IPS-NIHi7 (cell line): Measurements from ENCODE around the gene CMC4.

Experiments
- DNase-seq: peaks from one replicate; pipeline ENCODE4 v3.0.0; 2012; ENCODE audit warnings: mixed read lengths; ENCODE audit errors: extremely low spot score

The CMC4 gene, protein sequence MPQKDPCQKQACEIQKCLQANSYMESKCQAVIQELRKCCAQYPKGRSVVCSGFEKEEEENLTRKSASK

DNA sequence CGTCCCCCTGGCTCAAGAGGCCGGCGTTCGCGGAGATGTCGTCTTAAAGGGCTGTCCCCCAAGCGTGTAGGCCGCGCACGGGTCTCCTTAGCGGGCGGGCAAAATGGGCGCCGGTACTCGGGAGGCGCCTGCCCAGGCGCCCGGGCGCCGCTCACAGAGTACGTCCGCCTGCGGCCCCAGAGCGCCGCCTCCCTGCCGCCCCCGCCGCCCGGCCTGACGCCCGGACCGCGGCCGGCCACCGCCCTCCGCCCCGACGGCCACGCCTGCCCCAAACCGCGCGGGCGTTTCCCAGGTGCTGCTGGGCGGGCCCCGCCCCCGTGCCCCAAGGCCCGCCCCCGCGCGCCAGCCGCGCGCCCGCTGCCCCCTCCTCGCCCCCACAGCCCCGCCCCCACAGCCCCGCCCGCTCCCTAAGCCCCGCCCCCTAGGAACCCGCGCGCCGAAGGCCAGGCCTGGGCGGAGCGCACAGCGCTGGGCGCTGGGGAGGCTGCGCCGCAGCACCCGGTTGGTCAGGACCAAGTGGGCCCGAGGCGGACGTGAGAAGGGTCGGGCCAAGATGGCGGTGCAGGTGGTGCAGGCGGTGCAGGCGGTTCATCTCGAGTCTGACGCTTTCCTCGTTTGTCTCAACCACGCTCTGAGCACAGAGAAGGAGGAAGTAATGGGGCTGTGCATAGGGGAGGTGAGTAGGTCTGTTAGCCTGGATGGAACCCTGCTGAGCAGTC is at the start of gene CMC4, which contains the start of the genes BRCC3 and MTCP1:
Gene CMC4 (minus strand): TSS at position 162 of the 719 bp plus-strand sequence. CDS start 7,113 bp downstream, outside the sequence.
Gene BRCC3 (plus strand): TSS at position 534 of the 719 bp plus-strand sequence. CDS start 20 bp downstream, at position 554.
Gene MTCP1 (minus strand): TSS at position 162 of the 719 bp plus-strand sequence. CDS start 5,126 bp downstream, outside the sequence.
- DNase-seq: peak; percentile 84

DNA sequence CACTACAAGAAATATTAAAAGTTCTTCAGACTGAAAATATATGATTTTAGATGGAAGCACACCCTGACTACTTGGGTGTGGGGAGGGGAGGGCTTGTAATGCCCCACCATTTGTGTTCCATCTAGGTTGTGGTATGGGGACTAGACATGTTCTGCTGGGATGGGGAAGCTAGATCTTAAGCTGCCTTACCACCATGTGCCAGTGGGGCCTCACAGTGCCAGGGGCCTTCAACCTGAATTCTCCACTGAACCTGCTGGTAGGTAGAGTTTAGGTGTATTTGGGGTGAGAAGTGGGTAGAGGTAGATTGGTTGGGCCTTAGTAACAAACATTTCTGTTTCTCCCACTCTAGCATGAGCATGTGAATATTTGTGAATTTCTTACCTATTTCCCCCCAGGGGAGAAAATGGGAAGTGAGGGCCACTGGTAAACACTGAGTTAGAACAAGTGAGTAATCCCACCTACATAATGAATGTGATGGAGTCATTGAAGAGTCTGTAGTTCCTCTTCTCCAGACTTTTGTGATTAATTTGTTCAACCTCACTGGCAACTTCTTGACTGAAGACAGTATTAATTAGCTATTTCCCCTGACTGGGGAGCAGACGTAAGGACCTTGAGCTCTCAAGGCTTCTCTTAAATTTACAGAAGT is 44.4 kb upstream of the CMC4 start:
- no peak for DNase-seq

DNA sequence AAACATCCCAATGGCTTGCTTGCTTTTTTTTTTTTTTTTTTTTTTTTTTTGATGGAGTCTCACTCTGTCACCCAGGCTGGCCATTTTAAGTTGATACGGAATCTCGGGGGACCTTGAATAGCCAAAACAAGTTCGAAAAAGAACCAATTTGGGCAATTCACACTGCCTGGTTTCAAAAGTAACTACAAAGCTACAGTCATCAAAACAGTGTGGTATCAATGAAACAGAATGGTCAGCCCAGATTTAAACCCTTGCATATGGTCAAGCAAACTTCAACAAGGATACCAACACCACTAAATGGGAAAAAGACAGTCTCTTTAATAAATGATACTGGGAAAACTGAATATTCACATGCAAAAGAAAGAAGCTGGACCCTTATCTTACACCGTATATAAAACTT is 42.2 kb upstream of the CMC4 start:
- no peak for DNase-seq

DNA sequence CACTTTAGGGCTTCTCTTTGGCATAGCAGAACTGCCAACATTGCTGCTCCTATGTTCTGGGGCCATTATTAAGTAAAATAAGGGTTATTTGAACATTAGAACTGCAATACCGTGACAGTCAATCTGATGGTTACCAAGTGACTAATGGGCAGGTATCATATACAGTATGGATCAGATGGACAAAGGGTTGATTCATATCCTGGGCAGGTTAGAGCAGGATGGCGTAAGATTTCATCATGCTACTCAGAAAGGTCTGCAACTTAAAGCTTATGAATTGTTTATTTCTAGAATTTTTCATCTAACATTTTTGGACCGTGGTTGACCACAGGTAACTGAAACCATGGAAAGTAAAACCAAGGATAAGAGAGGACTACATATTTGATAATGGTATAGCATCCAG is 41.2 kb upstream of the CMC4 start:
- no peak for DNase-seq

DNA sequence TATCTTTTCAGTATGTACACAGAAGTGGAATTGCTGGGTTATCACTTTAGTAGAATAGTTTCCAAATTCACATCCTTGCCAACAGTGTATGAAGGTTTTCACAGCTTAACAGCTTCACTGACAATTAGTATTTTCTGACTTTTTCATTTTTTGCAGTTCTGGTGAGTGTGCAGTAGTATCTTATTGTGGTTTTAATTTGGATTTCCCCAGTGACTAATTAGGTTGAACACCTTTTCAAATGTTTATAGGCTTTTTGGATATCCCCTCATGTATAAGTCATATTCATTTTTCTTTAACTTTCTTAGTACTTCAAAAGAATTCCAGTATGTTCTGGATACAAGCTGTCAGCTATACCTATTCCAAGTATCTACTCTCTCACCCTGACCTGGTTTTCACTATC is 37.5 kb upstream of the CMC4 start:
- no peak for DNase-seq

DNA sequence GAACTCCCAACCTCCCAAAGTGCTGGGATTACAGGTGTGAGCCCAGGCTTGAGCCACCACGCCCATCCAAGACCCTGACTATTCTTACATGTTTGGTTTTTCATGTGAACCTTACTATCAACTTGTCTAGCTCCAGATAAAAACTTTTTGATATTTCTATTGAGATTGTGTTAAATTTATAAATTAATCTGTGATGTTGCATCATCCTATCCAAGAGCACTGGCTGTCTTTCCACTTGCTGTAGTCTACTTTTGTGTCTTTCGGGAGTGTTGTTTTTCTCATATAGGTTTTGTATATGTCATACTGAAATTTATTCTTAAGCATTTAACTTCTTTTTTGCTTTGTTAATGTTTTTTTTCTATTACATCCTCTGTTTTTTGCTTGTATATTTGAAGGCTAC is 35.0 kb upstream of the CMC4 start:
- DNase-seq: no peak

DNA sequence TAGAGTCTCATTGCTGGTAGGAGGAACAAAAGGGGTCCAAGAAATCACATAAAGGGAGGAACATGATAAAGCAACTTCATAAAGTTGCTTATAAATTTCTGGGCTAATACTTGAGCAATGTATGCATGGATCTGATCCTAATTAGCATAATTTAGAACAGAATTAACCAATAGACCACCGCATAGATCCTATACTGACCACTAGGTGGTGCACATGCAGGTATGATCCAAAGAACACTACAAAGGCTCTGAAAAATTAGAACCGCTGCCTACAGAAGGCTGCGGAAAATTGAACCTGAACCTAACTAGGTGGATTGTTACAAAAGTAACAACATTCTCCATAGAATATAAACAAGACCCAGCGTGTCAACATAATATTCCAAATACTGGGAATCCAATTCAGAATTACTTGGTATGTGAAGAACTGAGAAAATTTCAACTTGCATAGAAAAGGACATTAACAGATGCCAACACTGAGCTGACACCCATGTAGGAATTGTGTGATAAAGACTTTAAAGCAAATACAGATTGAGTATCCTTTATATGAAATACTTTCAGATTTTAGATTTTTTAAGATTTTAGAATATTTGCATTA is 23.6 kb upstream of the CMC4 start:
- DNase-seq: peak; percentile 12

DNA sequence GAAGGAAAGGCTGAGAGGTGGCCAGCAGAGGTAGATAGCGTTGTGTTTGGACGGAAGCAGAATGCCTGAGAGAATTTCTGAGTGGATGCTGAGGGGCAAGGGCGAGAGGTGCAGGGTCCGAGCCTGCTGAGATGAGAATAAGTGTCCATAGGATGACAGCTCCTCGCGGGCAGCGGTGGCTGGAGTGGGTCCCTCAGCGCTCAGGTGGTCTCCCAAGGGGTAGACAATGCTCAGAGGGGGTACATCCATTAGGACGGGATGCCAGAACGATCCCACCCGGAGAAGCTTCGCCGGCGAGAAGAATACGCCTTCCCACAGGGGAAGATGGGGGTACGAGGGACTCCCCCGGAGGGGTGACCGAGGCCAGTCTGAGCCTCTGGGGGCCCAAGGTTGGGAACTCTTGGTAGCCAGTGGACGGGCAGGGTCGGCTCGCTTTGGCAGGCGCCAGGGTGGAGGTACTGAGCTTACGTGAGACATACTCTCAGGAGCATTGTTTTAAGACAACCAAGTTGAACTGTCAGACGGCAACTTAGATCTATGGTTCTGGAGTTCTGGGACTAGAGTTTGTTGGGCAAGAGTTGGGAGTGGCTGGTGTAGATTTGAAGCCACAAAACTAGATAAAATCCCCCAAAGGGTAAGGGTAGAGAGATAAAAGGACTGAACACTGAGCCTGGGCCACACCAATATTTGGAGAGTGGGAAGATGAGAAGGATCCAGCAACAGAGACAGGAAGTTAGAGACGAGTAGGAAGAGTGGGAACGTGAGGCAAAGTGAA is 16.2 kb upstream of the CMC4 start:
- no peak for DNase-seq

DNA sequence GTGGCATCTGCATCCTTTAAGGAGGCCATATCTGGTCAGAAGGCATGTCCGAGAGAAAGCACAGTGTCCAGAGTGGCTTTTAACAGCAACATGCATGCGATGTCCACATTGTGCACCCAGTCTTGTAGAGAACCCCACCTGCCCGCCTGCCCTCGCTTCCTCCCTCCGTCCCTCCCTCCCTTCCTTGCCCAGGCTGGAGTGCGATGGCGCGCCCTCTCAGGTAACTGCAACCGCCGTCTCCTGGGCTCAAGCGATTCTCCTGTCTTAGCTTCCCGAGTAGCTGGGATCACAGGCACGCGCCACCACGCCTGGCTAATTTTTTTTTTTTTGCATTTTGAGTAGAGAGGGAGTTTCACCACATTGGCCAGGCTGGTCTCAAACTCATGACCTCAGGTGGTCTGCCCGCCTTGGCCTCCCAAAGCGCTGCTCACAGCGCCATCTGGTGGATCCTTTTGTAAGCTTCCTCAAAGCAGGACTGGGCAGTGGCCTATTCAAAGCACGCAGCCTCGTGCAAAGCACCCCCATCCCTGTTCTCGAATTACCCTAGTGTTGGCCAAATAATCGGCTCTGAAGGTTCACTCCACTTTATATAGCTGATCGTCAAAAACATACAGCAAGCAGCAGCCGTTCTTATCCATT is 15.4 kb upstream of the CMC4 start:
- DNase-seq: peak; percentile 54

DNA sequence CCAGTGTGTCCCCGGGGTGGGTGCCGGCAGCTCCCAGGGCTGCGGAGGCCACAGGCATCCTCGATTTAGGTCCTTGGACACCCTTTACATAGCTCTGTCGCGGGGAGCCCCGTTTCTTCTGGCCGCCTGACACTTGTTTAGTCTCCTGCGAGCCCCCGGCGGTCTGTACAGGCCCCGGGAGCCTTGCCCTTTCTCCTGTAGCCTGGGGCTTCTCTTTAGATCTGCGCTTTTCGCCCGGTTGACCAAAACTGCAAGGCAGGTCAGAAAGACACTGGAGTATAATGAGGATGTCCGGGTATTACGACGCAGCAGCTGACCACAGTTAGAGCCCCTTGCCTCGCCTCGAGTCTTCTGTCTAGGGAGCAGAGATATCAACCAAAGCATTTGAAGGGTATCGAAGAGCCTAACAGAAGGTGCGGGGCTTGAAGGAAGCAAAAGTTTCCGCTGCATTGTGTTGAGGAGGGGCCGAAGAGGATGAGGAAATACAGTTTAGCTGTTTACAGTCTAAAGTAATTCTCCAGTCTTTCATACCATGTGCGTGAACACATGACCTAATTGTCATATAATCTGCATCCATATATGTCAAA is 851 bp upstream of the CMC4 start:
- DNase-seq: peak; percentile 15

DNA sequence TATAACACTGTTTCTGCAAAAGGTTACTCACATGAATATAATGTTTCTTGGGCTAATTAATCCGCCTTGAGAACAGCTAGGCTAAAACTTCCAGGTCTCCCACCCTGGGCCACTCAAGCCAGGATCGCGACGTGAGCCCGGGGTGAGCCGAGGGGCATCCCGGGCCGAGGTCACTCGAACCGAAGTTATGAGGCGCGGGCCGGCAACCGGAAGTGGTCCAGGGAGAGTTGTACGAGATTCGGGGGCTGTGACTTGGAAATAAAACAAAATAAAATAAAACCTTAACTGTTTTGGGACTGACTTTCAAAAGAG is 317 bp downstream of the CMC4 start:
- peak; percentile 19 for DNase-seq

DNA sequence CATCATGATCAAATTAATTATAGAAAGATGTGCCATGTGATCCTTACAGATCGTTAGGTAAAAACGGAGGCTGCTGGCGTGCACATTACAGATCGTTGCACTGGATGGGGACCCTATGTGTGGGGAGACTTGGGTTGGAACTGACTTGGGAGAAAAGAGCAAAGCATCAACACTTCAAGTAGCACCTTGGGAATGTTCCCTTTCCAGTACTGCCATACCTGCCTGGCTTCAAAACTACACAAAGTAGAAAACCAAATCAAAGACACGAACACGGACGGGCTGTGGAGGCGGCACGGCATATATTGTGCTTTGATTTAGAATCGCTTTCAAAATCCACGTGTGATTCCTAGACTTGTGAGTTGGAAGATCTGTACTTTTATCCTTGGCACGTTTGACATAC is 898 bp downstream of the CMC4 start:
- no peak for DNase-seq

DNA sequence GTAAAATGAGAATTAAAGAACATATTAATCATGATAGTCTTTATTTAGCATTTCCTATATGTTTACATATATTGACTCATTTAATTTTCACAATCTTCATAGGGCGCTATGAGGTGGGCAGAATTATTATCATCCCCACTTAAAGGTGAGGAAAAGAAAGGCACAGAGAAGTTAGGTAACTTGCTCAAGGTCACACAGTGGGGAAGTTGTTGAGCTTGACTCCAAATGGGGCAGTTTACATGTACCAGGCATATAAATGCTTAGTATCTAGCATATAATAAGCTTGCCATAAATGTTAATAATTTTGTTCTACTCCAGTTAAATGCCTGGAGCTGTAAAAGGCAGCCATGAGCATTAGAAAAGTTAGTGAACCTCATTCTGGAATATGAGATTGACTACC is 1.5 kb downstream of the CMC4 start:
- no peak for DNase-seq

DNA sequence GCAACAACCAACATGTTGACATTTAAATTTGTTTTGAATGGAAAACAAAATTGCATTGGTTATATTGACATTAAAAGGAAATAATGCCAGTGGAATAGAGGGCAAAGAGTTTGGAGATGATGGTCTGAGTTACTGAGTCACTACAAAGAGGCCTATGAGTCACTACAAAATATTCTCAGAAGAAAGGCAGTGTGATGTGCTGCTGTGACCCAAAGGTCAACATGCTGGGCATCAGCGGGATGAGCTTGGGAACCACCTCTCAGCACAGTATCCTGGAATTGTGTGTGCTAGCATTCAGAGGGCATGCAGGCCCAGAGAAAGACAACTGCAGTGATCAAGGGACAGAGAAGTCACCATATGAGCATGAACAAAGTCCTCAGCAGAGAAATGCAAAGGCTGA is 2.8 kb downstream of the CMC4 start:
- no peak for DNase-seq

DNA sequence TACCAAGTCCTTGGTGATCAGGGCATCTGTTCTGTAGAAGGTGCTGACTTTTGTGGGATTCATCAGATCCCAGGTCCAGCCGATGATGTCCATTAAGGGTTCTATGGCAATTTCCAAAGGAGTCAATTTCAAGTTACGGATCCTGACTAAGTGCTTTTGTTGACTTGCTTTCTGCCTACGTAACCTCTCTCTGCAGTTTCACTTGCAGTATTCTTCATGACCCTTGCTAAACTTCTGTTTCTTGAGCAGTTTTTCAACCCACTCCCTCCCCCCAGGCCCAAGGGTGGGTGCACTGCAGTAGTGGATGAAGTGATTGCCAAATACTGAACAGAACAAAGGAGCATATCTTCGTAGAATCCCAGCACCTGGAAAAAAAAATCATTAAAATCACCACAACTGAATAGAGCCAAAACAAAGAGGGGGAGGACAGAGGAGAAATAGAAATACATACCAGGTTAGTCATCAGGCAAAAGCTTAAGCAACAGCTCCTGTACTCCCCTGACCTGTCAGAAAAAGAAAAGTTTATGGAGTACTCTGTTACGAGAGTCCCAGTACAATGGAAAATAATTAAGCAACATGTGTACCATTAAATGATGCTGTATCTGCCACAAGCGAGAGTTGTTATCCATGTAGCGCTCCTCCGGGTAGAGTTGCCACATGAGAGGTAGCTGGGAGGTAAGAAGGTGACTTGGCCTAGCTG is 5.8 kb downstream of the CMC4 start:
- no peak for DNase-seq

DNA sequence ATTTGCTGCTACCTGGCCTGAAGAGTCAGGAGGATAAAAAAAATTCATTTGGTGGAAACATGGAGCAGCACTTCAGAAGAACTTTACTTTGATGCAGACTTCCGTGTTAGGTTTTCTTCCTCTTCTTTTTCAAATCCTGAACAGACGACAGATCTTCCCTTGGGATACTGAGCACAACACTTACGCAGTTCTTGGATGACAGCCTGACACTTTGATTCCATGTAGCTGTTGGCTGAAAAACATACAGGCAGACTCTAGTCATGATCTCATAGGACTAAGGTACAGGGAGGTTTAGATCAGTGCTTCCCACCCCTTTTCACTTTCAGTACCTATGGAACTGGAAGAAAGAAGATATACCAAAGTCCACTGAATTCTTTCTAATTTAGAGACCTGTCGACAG is 9.2 kb downstream of the CMC4 start:
- no peak for DNase-seq

DNA sequence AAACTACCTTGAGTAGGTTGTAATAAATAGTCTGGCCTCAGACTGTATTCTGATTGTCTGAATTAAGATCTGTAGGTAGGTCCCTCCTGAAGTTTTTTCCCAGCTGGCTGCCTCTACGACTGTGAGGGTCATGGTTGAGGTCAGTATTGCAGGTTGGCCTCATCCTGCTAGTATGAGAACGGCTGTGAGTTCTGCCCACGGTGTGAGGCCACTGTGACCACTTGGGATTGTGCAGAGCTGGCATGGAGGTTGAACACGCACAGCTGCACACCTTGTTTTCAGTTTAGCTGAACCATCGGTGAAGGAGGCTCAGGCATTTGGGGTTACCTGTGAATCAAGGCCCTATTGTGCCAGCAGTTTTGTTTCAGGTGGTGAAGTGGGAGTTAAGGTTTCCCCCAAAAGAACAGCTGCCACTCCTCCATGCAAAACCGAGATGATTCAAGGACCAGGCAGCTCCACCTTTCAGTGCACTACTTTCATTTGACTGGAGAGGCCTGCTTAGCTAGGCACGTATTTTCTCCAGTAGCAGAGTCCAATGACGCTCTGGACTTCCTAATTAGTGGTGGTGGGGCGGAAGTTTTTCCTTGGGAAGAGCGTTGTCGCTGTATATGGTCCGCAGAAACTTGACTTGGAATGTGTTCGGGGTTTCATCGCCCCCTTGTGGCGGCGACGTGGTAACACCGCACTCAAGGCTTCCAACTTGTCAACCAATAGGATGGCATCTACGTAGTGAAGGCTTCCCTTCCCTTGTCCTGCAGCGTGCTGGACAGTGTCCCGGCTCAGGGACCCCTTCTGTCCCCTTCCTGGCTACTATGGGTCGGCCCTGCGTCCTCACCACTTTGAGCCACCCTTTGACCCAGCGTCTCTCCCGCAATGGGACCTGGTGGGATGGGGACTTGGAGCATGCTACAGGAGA is 13.8 kb downstream of the CMC4 start:
- peak; percentile 67 for DNase-seq

DNA sequence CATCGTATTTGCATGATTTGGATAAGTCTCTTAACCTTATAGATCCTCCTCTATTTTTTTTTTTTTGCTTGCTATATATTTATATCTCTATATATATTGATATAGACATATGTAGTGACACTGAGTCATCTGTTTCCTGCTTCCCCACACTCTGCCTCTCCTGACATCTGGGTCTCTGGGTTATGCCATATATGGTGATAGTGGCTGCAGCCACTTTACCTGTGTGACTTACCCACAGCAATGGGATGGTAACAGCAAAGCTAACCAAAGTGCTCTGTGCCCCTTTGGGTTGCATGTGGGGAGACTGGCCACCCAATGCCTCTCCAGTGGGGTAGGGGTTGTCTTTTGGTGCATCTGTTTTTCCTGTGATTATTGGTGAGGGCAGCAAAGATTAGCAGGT is 14.5 kb downstream of the CMC4 start:
- no peak for DNase-seq

DNA sequence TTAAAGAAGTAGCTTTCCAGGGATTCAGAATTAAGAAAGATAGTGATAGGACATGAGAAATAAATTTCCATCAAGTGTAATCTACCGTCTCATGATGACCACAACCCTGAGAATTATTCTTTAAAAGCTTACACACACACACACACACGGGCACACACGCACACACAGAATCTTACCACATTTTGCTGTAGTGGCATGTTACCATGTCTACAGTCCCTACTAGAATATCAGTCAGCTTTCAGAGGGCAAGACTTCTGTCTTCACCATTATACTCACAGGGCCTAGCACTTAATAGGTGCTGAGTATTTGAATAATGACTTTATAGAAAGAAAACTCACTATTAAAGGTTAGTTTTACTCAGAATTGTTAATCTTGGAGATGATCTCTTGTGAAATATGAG is 15.4 kb downstream of the CMC4 start:
- DNase-seq: no peak

DNA sequence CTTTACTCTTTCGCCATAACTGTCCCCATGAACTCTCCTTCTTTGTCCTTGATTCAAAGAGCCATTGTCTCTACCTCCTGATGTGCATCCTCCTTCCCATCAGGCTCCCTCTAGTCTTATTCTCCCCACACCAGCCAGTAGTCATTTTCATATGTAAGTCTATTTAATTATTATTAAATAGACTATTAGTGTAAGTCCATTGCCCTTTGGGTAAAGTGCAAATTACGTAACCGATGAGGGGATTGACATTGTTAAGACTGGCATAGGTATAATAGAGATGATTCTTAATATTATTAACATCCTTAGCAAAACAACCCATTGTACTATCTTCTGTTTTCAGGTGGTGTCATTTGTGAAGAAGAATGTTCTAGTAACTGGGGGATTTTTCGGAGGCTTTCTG is 16.7 kb downstream of the CMC4 start:
- no peak for DNase-seq
